ENCODE measurements around the gene DENND5B.

DNA sequence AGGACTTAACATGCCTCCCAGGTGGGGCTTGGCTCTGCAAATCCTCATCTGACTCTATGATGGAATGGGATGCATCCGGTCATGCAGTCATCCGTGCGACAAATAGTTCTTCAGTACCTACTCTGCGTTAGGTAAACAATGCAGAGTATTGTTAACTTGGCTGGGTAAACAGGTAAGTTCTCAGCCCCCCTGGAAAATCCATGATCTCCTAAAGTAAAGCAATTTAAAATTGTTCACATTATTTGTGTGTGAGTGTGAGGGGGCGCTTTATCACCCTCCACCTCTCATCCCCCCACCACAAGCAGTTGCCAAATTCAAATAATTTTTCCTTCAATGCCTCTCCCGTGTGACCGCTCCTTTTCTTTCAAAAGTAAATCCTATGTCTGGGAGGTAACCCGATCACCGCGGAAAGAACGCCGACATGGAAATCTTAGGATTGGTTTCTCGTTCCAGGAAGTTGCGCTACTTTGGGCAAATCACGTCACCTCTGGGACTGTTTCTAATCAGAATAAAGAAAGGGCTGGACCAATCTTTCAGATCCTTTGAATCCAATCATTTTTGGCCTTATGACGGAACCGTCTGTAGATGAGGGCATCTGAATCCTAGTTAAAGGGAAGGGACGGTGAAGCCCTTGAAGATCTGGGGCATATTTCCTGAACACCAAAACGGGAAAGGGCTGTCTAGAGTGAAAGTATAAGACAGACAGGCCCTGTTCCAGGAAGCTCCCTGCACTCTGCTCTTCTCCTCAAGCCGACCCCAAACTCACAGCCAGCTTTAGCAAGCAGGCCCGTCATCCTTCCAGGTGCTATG, 221.0 kb downstream of the DENND5B start:
- TF ChIP-seq, protein P1, sequence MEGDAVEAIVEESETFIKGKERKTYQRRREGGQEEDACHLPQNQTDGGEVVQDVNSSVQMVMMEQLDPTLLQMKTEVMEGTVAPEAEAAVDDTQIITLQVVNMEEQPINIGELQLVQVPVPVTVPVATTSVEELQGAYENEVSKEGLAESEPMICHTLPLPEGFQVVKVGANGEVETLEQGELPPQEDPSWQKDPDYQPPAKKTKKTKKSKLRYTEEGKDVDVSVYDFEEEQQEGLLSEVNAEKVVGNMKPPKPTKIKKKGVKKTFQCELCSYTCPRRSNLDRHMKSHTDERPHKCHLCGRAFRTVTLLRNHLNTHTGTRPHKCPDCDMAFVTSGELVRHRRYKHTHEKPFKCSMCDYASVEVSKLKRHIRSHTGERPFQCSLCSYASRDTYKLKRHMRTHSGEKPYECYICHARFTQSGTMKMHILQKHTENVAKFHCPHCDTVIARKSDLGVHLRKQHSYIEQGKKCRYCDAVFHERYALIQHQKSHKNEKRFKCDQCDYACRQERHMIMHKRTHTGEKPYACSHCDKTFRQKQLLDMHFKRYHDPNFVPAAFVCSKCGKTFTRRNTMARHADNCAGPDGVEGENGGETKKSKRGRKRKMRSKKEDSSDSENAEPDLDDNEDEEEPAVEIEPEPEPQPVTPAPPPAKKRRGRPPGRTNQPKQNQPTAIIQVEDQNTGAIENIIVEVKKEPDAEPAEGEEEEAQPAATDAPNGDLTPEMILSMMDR (IDR thresholded peaks at IDR 0.05): no peak
- TF ChIP-seq POLR2AphosphoS5 (IDR thresholded peaks at IDR 0.05): no peak
- no peak for TF ChIP-seq POLR2A (IDR thresholded peaks at IDR 0.05)

All from suprapubic skin (tissue), 4 donors.